HL-60 (cell line): Measurements from ENCODE around the gene CDH5.

Source experiments
- DNase-seq, 2 experiments: peaks; one replicate each; pipeline ENCODE4 v3.0.0-alpha.2; 2010 to 2020; ENCODE audit warnings: low read depth in 1 of 2, low spot score in 1 of 2
- H3K27ac ChIP-seq: fragments of 250-450 bp; sonication (Bioruptor Pico); replicated peaks from 2 replicates; pipeline ENCODE4 v1.5.1; 2020; ENCODE audit warnings: mild to moderate bottlenecking, moderate library complexity
- H3K27me3 ChIP-seq: fragments of 250-450 bp; sonication (Bioruptor Pico); 2 replicates; pipeline ENCODE4 v1.5.1; 2021; ENCODE audit warnings: mild to moderate bottlenecking, moderate library complexity; ENCODE audit not compliant: insufficient read depth, poor library complexity, severe bottlenecking
- H3K4me3 ChIP-seq: replicated peaks from 2 replicates; pipeline ENCODE4 v1.5.1; 2011; ENCODE audit warnings: mild to moderate bottlenecking, control low read depth, low read length; ENCODE audit not compliant: insufficient read depth
- CTCF ChIP-seq: IDR thresholded peaks from one replicate; pipeline ENCODE4 v1.5.1; 2011; ENCODE audit warnings: low read length, control low read depth, inconsistent platforms; ENCODE audit not compliant: insufficient read depth
- GABPA ChIP-seq: IDR thresholded peaks from 2 replicates; pipeline ENCODE4 v1.6.1; 2012; ENCODE audit warnings: low read depth
- POLR2AphosphoS5 ChIP-seq: IDR thresholded peaks from 2 replicates; pipeline ENCODE4 v1.6.1; 2012; ENCODE audit warnings: low read depth
- REST ChIP-seq: IDR thresholded peaks from 2 replicates; pipeline ENCODE4 v1.6.1; 2012; ENCODE audit warnings: low read depth; ENCODE audit not compliant: insufficient replicate concordance
- SPI1 ChIP-seq: IDR thresholded peaks from 2 replicates; pipeline ENCODE4 v1.6.1; 2012; ENCODE audit warnings: low read depth, mild to moderate bottlenecking, borderline replicate concordance

The CDH5 gene

GRCh38 chr16:66379571-66379941 lies 13.1 kb downstream of the CDH5 start:
- no peak overlapping the region for H3K27ac ChIP-seq
- no peak for TF ChIP-seq SPI1
- TF ChIP-seq REST: no peak
- no peak for TF ChIP-seq GABPA
- TF ChIP-seq CTCF: no peak
- no peak overlapping the region for H3K4me3 ChIP-seq
- DNase-seq: no peak
- H3K27me3 ChIP-seq: no peaks in the 10 kb centered on the region

- TF ChIP-seq SPI1: no peak
- no peak for TF ChIP-seq REST
- no peak for TF ChIP-seq CTCF
- TF ChIP-seq GABPA: no peak
- no peak for TF ChIP-seq POLR2AphosphoS5
- no peak for DNase-seq
- Histone ChIP-seq H3K27me3 (no peaks in the 10 kb centered on the region), H3K4me3 (no peak overlapping the region), H3K27ac (no peak overlapping the region)
Measured at GRCh38 chr16:66380421-66380820, 13.9 kb downstream of the CDH5 start.

GRCh38 chr16:66381585-66382170 lies 15.2 kb downstream of the CDH5 start:
- no peaks in the 10 kb centered on the region for H3K27me3 ChIP-seq
- H3K4me3 ChIP-seq: no peak overlapping the region
- H3K27ac ChIP-seq: no peak overlapping the region
- DNase-seq: no peak
- no peak for TF ChIP-seq POLR2AphosphoS5
- no peak for TF ChIP-seq CTCF
- TF ChIP-seq SPI1: no peak
- TF ChIP-seq GABPA: no peak
- TF ChIP-seq REST: no peak
